Activated naive CD8-positive, alpha-beta T cell treated with anti-CD3 and anti-CD28 coated beads, Interleukin-2, amount 50 U/mL, for 24 hours (primary cell): ENCODE measurements around the gene SUV39H1.

Experiments used
- ATAC-seq: fragments of 150-1000 bp; cut with Tn5 transposase; one replicate; pipeline ENCODE4 v1.10.0; 2021
- DNase-seq: peaks from one replicate; pipeline ENCODE4 v3.0.0; 2021
- H3K27ac Mint-ChIP-seq: one replicate; pipeline ENCODE4 v1.8.0; 2021; ENCODE audit warnings: mild to moderate bottlenecking, mixed read lengths
- H3K27me3 Mint-ChIP-seq: one replicate; pipeline ENCODE4 v1.8.0; 2021; ENCODE audit warnings: mixed read lengths
- H3K36me3 Mint-ChIP-seq: one replicate; pipeline ENCODE4 v1.8.0; 2021; ENCODE audit warnings: low read depth, mixed read lengths
- H3K4me1 Mint-ChIP-seq: one replicate; pipeline ENCODE4 v1.8.0; 2021; ENCODE audit warnings: mixed read lengths
- H3K4me3 Mint-ChIP-seq: one replicate; pipeline ENCODE4 v1.8.0; 2021; ENCODE audit warnings: mild to moderate bottlenecking, moderate library complexity, mixed read lengths
- H3K9me3 Mint-ChIP-seq: one replicate; pipeline ENCODE4 v1.8.0; 2021; ENCODE audit warnings: mixed read lengths

SUV39H1 gene

GRCh38 chrX:48714573-48714972 is 18.0 kb downstream of the SUV39H1 start:
- ATAC-seq (no peak), DNase-seq (no peak)
- Mint-ChIP-seq H3K27me3 (no peaks in the 10 kb centered on the region), H3K27ac (peak overlapping the region; percentile 74), H3K9me3 (no peaks in the 10 kb centered on the region), H3K4me1 (peaks cover 78% of the 10 kb centered on the region), H3K4me3 (peak overlapping the region; percentile 19), H3K36me3 (peaks cover 5% of the 10 kb centered on the region)

GRCh38 chrX:48715072-48715471 is 18.5 kb downstream of the SUV39H1 start:
- Mint-ChIP-seq H3K4me1 (peaks cover 78% of the 10 kb centered on the region), H3K36me3 (peaks cover 5% of the 10 kb centered on the region), H3K27ac (peak overlapping the region; percentile 74), H3K4me3 (no peak overlapping the region), H3K27me3 (no peaks in the 10 kb centered on the region), H3K9me3 (no peaks in the 10 kb centered on the region)
- ATAC-seq (no peak), DNase-seq (no peak)

GRCh38 chrX:48715876-48716502 is 19.5 kb downstream of the SUV39H1 start:
- peak overlapping the region; percentile 18 for H3K4me3 Mint-ChIP-seq
- no peaks in the 10 kb centered on the region for H3K27me3 Mint-ChIP-seq
- DNase-seq (no peak), ATAC-seq (peak; percentile 18)
- H3K36me3 Mint-ChIP-seq: peaks cover 5% of the 10 kb centered on the region
- peaks cover 73% of the 10 kb centered on the region for H3K4me1 Mint-ChIP-seq
- no peaks in the 10 kb centered on the region for H3K9me3 Mint-ChIP-seq
- H3K27ac Mint-ChIP-seq: peak overlapping the region; percentile 28

GRCh38 chrX:48719958-48720357 is 23.4 kb downstream of the SUV39H1 start:
- Mint-ChIP-seq H3K4me1 (peaks cover 40% of the 10 kb centered on the region), H3K27ac (no peak overlapping the region), H3K36me3 (peaks cover 5% of the 10 kb centered on the region), H3K9me3 (no peaks in the 10 kb centered on the region), H3K27me3 (no peaks in the 10 kb centered on the region), H3K4me3 (no peak overlapping the region)
- ATAC-seq (peak; percentile 58), DNase-seq (no peak)

- H3K27me3 Mint-ChIP-seq: no peaks in the 10 kb centered on the region
- peaks cover 7% of the 10 kb centered on the region for H3K36me3 Mint-ChIP-seq
- H3K4me3 Mint-ChIP-seq: no peak overlapping the region
- H3K9me3 Mint-ChIP-seq: no peaks in the 10 kb centered on the region
- ATAC-seq (peak; percentile 58), DNase-seq (no peak)
- H3K27ac Mint-ChIP-seq: no peak overlapping the region
- H3K4me1 Mint-ChIP-seq: peaks cover 37% of the 10 kb centered on the region
Observed at GRCh38 chrX:48720577-48721250, 24.2 kb downstream of the SUV39H1 start.

DNA sequence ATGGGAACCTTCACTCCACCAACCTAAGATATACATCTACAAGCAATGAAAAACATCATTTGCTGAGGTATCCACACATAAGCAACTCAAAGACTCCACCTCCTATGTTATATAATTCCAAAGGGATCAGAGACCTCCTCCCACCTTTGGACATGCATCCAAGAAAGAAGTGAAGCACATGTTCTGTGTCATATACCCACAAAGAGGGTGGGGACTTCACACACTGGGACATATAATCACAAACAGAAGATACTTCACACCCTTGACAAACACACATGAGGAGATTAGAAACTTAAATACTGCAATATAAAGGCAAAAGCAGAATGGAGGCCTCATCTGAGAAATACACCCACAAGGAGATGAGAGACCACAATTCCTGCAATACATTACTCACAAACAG is 25.4 kb downstream of the SUV39H1 start:
- peaks cover 33% of the 10 kb centered on the region for H3K4me1 Mint-ChIP-seq
- H3K36me3 Mint-ChIP-seq: peaks cover 12% of the 10 kb centered on the region
- peaks cover 4% of the 10 kb centered on the region for H3K9me3 Mint-ChIP-seq
- no peak overlapping the region for H3K4me3 Mint-ChIP-seq
- H3K27ac Mint-ChIP-seq: no peak overlapping the region
- ATAC-seq (no peak), DNase-seq (no peak)
- no peaks in the 10 kb centered on the region for H3K27me3 Mint-ChIP-seq

DNA sequence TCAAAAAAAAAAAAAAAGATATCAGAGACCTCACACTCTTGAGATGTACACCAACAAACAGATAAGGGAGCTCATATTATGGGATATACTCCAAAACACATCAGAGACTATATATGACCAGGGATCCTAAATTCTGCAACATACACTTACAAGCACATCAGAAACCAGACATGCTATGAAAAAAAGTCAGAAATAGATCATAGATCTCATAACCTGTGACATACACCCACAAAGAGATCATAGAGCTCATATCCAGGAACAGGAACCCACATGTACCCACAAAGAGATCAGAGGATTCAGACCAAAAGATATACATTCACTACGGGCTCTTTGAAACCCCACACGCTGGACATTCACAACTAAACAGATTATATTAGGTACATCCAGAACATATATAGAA is 30.1 kb downstream of the SUV39H1 start:
- Mint-ChIP-seq H3K27ac (no peak overlapping the region), H3K9me3 (peaks cover 11% of the 10 kb centered on the region), H3K36me3 (peaks cover 13% of the 10 kb centered on the region)

GRCh38 chrX:48728653-48729052 is 32.1 kb downstream of the SUV39H1 start:
- H3K27me3 Mint-ChIP-seq: no peaks in the 10 kb centered on the region
- no peak for DNase-seq
- H3K36me3 Mint-ChIP-seq: peaks cover 13% of the 10 kb centered on the region
- no peak for ATAC-seq
- peaks cover 25% of the 10 kb centered on the region for H3K4me1 Mint-ChIP-seq
- peaks cover 11% of the 10 kb centered on the region for H3K9me3 Mint-ChIP-seq
- H3K4me3 Mint-ChIP-seq: no peak overlapping the region
- H3K27ac Mint-ChIP-seq: no peak overlapping the region

More for the DNA sequence above, 30.1 kb downstream of the SUV39H1 start:
- Mint-ChIP-seq H3K27me3 (no peaks in the 10 kb centered on the region), H3K4me1 (peaks cover 26% of the 10 kb centered on the region), H3K4me3 (no peak overlapping the region)
- ATAC-seq (no peak), DNase-seq (no peak)

DNA sequence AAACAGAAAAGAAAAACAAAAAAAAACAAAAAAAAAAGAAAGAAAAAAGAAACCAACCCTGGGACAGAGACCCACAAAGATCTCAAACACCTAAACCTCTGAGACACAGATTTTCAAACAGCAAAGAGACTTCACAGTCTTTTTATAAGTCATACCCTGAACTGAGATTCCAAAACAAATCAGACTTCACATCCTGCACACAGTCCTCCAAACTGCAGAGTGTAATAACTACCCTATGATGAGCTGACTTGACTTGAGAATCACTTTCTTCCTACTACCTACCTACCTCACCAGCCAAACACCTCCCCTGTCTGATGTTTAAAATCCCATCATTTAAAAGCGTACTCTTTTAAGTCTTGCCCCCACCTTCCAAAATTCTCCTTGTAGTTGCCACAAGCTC is 39.8 kb downstream of the SUV39H1 start:
- Mint-ChIP-seq H3K9me3 (no peaks in the 10 kb centered on the region), H3K4me1 (peaks cover 20% of the 10 kb centered on the region), H3K36me3 (no peaks in the 10 kb centered on the region), H3K4me3 (peak overlapping the region; percentile 99), H3K27ac (peak overlapping the region; percentile 98), H3K27me3 (no peaks in the 10 kb centered on the region)
- DNase-seq: no peak
- ATAC-seq: no peak

- H3K4me3 Mint-ChIP-seq: peak overlapping the region; percentile 99
- H3K27me3 Mint-ChIP-seq: no peaks in the 10 kb centered on the region
- no peaks in the 10 kb centered on the region for H3K9me3 Mint-ChIP-seq
- H3K4me1 Mint-ChIP-seq: peaks cover 20% of the 10 kb centered on the region
- peak overlapping the region; percentile 98 for H3K27ac Mint-ChIP-seq
- ATAC-seq (no peak), DNase-seq (no peak)
- H3K36me3 Mint-ChIP-seq: no peaks in the 10 kb centered on the region
Observed at GRCh38 chrX:48736878-48737212, 40.3 kb downstream of the SUV39H1 start.

GRCh38 chrX:48737213-48737938 is 40.8 kb downstream of the SUV39H1 start:
- Mint-ChIP-seq H3K9me3 (no peaks in the 10 kb centered on the region), H3K27ac (peak overlapping the region; percentile 98)

GRCh38 chrX:48737940-48738339 is 41.4 kb downstream of the SUV39H1 start:
- Mint-ChIP-seq H3K27me3 (no peaks in the 10 kb centered on the region), H3K27ac (peak overlapping the region; percentile 98), H3K4me1 (peaks cover 20% of the 10 kb centered on the region)

More at GRCh38 chrX:48737213-48737938, 40.8 kb downstream of the SUV39H1 start:
- DNase-seq (peak; percentile 77), ATAC-seq (peak; percentile 98)
- H3K27me3 Mint-ChIP-seq: no peaks in the 10 kb centered on the region
- peak overlapping the region; percentile 99 for H3K4me3 Mint-ChIP-seq
- H3K4me1 Mint-ChIP-seq: peaks cover 20% of the 10 kb centered on the region
- no peaks in the 10 kb centered on the region for H3K36me3 Mint-ChIP-seq

DNA sequence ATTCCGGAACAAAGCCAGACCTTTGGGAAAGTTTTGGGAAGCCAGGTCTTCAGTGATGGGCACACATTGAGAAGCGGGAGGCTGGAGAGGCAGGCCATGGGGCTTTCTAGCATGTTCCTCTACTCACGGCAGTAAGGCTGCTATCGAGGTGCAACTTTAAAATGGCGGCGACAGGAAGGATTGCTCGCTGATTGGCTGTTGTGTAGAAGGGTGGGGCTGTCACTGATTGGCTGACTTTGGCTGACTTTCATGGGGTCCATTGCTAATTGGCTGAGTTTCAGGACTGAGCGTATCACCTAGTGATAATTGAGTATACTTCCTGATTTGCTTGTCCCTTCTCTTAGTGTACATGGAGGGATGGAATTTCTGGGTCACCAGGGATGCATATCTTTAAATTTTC is 45.3 kb downstream of the SUV39H1 start:
- Mint-ChIP-seq H3K4me3 (no peak overlapping the region), H3K4me1 (peaks cover 10% of the 10 kb centered on the region)

More at GRCh38 chrX:48737940-48738339, 41.4 kb downstream of the SUV39H1 start:
- ATAC-seq (no peak), DNase-seq (no peak)
- Mint-ChIP-seq H3K36me3 (no peaks in the 10 kb centered on the region), H3K4me3 (peak overlapping the region; percentile 99), H3K9me3 (no peaks in the 10 kb centered on the region)

DNA sequence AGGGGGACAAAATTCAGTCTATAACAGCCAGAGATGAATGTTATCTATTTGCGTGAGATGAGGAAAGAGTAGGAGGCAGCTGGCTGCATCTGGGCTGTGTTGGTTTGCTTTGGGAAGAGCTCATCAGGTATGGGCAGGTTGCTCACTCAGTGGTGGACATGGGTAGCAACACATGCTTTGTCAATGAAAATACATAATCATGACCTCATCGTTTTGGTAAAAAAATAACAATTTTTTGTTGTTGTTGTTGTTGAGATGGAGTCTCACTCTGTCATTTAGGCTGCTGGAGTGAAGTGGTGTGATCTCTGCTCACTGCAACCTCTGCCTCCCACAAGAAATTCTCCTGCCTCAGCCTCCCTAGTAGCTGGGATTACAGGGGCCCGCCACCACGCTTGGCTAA is 48.7 kb downstream of the SUV39H1 start:
- Mint-ChIP-seq H3K27me3 (no peaks in the 10 kb centered on the region), H3K4me3 (no peak overlapping the region), H3K36me3 (no peaks in the 10 kb centered on the region), H3K27ac (no peak overlapping the region), H3K4me1 (no peaks in the 10 kb centered on the region), H3K9me3 (no peaks in the 10 kb centered on the region)
- no peak for DNase-seq
- ATAC-seq: no peak

More for the DNA sequence above, 45.3 kb downstream of the SUV39H1 start:
- no peaks in the 10 kb centered on the region for H3K9me3 Mint-ChIP-seq
- no peak for ATAC-seq
- H3K27ac Mint-ChIP-seq: no peak overlapping the region
- no peaks in the 10 kb centered on the region for H3K36me3 Mint-ChIP-seq
- no peak for DNase-seq
- H3K27me3 Mint-ChIP-seq: no peaks in the 10 kb centered on the region
